GM18498 (cell line): ENCODE results near the gene ANKRD30BL.
"Not testable (repeated sequence)": the region's sequence is repeated elsewhere in the genome, so short reads cannot be mapped to it uniquely, and the experiment has no call there.

ENCODE experiments used
- ATAC-seq: cut with Tn5 transposase; IDR thresholded peaks from one replicate; pipeline ENCODE4 v1.9.1; 2021; ENCODE audit warnings: mild to moderate bottlenecking, moderate library complexity; ENCODE audit not compliant: unreplicated experiment

Gene ANKRD30BL

GRCh38 chr2:132161161-132162124 lies at the start of gene ANKRD30BL:
Gene ANKRD30BL (minus strand): TSS chr2:132161952. CDS start chr2:132161705, 247 bp downstream.
- ATAC-seq = not testable (repeated sequence)

GRCh38 chr2:132202866-132203265 lies 41.1 kb upstream of the ANKRD30BL start:
- not testable (repeated sequence) for ATAC-seq

- ATAC-seq = not testable (repeated sequence)
These were observed 31.1 kb upstream of the ANKRD30BL start for GRCh38 chr2:132192854-132193253.

GRCh38 chr2:132167100-132167499 lies 5.3 kb upstream of the ANKRD30BL start:
- not testable (repeated sequence) for ATAC-seq

GRCh38 chr2:132162125-132162660 lies 441 bp upstream of the ANKRD30BL start:
- not testable (repeated sequence) for ATAC-seq

GRCh38 chr2:132146774-132147173 lies 15.0 kb downstream of the ANKRD30BL start:
- ATAC-seq = not testable (repeated sequence)
